ENCODE measurements around the gene USH1C. TPM values are rescaled to one million over a fixed set of nuclear protein-coding genes. Genes with fewer than 3 reads are reported as not detected.
A peak's percentile ranks its signal among the peaks of the same experiment; 100 is the strongest.

USH1C gene
- total RNA-seq, 1 experiment from 2014 or later, result not detected

- DNase-seq (ENCODE audit: low spot score), result no peak
Measured at GRCh38 chr11:17526931-17527627, 17.1 kb downstream of the USH1C start.

DNA sequence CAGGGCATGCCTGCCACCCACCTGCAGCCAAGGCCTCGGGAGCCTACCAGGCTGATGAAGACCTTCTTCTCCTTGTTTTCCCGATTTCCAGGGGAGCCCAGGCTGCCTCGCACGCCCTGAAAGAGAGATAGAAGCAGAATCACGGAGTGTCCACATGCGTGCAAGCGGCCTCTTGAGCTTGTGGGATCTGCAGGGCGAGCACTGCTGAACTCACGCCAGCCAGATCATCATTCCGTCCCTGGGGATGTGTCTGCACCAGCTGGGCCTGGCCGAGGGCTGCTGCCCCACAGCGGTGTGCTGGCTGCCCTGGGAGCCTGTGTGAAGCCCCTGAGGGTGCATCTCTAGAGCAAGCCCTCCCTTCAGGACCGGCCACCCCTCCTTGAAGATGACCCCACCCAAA, 17.9 kb downstream of the USH1C start:
- no peak for DNase-seq (ENCODE audit: low spot score)

DNA sequence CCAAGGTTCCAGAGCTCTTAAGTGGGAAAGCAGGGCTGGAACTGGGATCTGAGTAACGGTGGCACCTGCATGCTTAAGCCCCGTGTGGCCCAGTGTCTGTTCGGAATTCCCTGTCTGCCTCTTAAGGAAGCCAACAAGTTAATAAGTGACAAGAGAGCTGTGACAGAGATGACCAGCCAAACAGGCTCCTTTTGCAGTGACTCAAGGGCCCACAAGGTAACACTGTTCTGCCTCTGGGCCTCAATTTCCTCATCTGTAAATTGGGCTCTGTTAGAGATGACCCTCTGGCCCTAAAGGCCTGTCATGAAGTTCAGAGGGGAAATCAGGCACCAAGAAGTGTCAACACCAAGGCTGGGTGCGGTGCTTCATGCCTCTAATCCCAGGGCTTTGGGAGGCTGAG, 18.6 kb downstream of the USH1C start:
- DNase-seq (ENCODE audit: low spot score), result no peak

GRCh38 chr11:17524221-17524620, 20.0 kb downstream of the USH1C start:
- DNase-seq (ENCODE audit: low spot score), result no peak

- no peak for DNase-seq (ENCODE audit: low spot score)
Measured at GRCh38 chr11:17522655-17523054, 21.6 kb downstream of the USH1C start.

GRCh38 chr11:17521106-17521900, 22.9 kb downstream of the USH1C start:
- no peak for DNase-seq (ENCODE audit: low spot score)

DNA sequence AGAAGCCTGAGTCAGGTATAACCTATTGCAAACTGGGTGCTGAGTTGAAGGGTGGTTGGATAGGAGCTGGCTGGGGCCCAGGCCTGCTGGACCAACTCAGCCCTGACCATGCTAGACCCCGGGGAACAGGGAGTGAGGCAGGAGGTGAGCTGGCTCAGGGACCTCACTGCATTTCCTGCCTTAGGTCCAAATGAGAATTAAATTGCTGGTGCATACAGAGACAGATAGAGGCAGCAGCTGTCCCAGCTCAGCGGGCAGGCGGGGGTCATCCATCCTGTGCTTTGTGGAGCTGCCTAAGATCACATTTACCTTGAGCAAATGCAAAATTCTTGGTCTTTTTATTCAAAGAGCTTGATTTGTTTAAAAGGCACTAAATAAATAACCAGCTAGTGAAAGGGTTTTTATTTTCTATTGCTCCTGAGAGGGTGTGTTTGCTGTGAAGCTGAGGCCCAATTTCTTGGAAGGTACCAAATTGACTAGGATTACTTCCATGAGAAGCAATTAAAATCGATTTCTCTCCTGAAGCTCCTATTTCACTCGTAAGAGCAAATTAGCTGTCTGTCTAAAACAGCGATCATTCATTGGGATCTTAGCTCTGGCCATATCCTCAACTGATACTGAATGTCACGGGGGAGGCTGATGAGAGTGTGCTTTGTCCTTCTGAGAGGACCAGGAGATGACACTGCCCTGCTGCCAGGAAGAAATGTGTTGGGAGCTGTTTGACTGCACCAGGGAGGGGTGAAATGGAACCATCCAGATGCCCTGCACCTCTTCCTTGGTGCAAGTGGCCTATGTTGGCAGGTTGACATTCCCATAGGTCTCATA, 24.9 kb downstream of the USH1C start:
- DNase-seq (ENCODE audit: low spot score), result no peak

DNA sequence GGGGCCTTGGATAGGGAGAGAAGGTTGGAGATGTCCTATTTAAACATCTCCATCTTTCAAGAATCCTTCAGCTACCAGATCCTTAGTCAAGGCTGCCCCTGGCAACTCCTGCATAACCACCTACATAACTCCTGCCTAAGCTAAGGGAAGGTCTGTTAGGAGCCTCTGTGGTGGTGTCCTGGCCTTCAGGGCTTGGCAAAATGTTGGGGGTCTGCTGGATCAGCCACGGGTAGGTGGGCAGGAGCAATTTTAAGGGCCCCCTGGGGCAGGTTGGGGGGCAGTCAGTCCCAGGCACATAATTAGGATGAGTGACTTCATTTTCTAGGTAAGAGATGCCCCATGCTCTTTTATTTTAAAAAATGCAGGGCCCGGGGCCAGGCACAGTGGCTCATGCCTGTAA, 25.9 kb downstream of the USH1C start:
- no peak for DNase-seq (ENCODE audit: low spot score)

- DNase-seq (ENCODE audit: low spot score), result no peak
Measured at GRCh38 chr11:17517186-17517585, 27.0 kb downstream of the USH1C start.

- no peak for DNase-seq (ENCODE audit: low spot score)
Measured at GRCh38 chr11:17516551-17517150, 27.6 kb downstream of the USH1C start.

DNA sequence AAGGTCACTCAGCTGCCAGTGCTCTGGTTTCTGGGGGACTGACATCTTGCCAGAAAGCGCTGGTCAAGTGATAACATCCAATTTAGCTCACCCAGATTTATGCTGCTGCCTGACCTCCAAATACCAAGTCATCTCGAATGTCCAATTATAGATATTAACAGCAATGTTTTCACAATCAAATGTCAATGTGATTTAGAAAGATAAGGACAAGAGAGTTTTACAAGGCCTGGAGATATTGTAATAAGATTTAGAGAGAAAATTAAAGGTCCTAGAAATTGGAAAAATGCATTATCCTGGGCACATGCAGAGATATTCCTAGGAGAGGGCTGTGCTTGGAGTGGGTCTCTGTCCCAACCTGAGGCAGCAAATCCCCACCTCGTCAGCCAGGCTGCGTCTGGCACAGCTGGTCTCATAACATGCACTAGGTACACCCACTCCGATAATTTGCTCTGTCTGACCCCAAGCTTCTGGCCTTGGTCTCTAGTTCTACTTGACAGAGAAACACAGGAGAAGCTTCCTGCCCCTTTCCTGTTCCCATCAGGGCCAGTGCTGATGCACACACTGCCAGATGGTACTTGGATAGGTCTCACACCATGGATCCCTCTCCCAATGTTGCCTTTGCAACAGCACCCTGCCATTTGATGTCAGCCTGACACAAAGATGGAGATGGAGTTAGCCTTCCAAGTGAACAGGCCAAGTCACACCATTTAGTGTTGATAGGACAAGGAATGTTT, 28.6 kb downstream of the USH1C start:
- no peak for DNase-seq (ENCODE audit: low spot score)

GRCh38 chr11:17514476-17514875, 29.7 kb downstream of the USH1C start:
- no peak for DNase-seq (ENCODE audit: low spot score)

DNA sequence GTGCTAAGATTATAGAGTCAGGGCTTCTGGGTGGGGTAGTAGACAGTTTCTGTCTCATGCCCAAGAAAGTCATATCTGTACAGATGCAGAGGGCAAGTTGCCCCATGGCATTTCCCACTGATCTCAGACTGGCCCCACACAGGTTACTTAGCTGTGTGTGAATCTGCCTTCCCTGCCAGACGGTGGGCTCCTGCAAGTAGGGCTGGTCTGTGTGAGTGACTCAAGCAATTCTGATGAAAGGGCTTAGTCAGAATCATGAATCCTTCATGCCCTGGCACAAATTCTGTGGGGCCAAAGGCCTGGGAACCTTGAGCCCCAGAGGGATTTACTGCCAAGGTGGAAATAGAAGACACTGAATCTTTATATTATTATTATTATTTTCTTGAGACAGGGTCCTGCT, 30.4 kb downstream of the USH1C start:
- no peak for DNase-seq (ENCODE audit: low spot score)

- no peak for DNase-seq (ENCODE audit: low spot score)
Measured at GRCh38 chr11:17512101-17512500, 32.1 kb downstream of the USH1C start.

DNA sequence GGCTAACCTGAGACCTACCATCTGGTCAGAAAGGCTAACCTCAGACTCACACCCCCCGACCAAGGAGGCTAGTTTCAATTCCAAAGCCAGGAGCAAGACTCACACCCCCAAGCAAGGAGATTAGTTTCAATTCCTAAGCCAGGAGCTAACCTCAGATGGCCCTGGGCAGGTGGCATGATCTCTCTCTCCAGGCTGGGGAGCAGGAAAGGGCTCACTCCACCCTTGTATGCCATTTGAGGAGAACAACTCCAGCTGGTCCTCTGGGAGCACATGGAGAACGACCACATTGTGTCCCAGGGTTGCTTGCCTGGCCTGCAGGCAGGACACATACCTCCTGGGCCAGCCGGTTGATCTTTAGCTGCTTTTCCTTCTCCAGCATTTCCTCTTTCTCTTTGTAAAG, 32.6 kb downstream of the USH1C start:
- no peak for DNase-seq (ENCODE audit: low spot score)

DNA sequence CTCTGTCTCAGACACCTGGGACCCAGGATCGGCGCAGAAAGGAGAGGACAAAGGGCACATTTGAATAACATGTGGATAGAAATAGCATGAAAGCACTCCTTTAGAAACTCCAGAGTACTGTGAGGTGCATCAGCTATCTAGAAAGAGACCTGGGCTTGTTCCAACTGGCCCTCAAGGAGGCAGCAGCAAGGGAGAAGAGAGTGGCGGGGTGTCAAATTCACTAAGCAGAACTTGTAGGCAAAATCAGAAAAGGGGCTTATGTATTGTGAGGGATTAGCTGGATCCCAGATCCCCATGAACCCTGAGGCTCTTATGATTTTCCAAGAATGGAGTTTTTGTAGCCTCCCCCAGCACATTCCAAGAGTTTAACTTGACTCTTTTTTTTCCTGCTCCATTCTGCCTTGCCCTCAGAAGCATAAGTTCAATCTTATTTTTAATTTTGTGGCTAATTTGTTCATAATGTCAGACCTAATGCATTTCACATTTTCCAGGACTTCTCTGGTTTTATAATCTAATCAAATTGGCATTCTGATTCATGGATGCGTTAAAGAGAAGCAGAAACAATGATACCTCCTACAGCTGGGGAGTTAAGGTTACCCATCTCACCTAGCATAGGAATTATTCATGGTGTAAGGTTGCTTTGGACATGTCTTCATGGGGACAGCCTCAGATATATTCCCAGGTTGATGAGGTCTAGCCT, 33.6 kb downstream of the USH1C start:
- DNase-seq (ENCODE audit: low spot score), result no peak

GRCh38 chr11:17508791-17509190, 35.4 kb downstream of the USH1C start:
- DNase-seq (ENCODE audit: low spot score), result no peak

GRCh38 chr11:17508306-17508705, 35.9 kb downstream of the USH1C start:
- peak; percentile 14 for DNase-seq (ENCODE audit: low spot score)

DNA sequence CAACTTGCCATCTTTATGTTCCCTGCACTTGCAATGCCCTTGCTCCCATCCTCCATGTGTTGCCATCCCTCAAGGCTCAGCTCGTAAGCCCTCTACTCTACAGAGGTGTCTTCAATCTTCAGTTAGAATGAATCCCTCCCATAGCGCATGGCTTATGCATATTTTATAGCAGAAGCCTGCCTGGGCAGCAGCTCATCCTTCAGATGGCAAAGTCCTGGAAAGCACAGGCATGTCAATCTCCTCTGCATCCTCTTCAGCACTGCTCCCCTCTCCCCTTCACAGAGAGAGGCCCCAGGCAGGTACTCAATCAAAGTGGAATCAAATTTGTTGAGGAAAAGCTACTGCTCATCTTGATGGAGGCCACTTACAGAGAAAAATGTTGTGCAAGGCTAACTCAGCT, 36.4 kb downstream of the USH1C start:
- DNase-seq (ENCODE audit: low spot score), result no peak

DNA sequence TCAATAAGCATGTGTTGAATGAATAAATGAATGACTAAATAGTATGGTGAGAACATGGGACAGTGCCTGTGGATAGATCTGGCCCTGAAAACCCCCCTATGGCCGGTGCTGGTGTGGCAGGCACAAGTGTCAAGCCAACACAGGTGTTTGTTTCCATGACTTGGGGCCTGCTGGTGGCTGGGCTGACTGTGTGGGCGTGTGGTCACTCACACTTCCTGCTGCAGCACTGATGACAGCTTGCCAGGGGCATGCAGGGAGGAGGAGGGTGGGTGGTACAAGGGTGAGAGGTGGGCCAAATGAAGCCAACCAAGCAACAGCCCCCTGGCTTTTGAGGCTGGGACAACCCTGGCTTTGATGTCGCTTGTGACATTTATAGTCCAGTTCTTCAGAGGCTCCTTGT, 37.3 kb downstream of the USH1C start:
- DNase-seq (ENCODE audit: low spot score), result no peak

DNA sequence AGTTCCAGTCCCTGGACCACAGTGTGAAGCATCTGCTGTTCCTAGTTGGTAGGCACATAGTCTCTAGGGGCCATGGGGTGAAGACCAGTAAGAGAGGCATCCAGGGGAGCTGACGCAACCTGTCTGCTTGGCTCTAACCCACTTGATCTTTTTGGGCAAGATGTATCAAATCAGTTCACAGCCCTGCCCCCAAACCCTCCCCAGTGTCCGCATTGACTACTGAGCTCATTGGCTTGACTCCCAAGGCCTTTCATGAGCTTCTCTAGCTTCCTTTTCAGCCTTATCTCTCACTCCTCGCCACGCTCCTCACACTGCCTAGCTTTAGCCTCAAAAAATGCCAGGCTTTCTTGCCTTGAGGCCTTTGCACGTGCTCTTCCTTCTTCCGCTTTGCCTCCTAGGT, 37.9 kb downstream of the USH1C start:
- no peak for DNase-seq (ENCODE audit: low spot score)

All from A172 (cell line).